ENCODE data around the gene PTPRT.

DNA sequence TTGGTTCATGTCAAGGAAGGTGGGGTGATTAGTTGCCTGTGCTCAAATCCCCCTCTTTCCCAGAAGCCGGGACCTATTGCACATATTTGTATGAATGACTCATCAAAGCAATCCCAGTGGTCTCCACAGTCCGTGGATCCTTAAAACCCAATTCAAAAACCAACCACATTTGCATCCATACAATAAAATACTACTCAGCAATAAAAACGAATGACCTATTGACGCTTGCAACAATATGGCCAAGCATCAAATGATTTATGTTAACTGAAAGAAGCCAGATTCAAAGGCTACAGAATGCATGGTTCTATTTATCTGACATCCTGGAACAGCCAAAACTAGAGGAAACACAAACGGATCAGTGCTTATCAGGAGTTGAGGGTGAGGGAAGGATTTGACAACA lies 275.4 kb downstream of the PTPRT start:
- TF ChIP-seq EZH2 (optimal IDR thresholded peaks at IDR 0.05; ENCODE audit: low read depth, low read length): no peak
- TF ChIP-seq, protein P1, sequence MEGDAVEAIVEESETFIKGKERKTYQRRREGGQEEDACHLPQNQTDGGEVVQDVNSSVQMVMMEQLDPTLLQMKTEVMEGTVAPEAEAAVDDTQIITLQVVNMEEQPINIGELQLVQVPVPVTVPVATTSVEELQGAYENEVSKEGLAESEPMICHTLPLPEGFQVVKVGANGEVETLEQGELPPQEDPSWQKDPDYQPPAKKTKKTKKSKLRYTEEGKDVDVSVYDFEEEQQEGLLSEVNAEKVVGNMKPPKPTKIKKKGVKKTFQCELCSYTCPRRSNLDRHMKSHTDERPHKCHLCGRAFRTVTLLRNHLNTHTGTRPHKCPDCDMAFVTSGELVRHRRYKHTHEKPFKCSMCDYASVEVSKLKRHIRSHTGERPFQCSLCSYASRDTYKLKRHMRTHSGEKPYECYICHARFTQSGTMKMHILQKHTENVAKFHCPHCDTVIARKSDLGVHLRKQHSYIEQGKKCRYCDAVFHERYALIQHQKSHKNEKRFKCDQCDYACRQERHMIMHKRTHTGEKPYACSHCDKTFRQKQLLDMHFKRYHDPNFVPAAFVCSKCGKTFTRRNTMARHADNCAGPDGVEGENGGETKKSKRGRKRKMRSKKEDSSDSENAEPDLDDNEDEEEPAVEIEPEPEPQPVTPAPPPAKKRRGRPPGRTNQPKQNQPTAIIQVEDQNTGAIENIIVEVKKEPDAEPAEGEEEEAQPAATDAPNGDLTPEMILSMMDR (IDR thresholded peaks at IDR 0.05; ENCODE audit: low read length): no peak
- TF ChIP-seq EZH2phosphoT487 (IDR thresholded peaks at IDR 0.05; ENCODE audit: low read length): no peak

Measured in MM.1S (cell line).